Endothelial cell of coronary artery (primary cell): ENCODE data around the gene MSANTD1. TPM values are rescaled to one million over a fixed set of nuclear protein-coding genes. Genes with fewer than 3 reads are reported as not detected.

Source experiments
- total RNA-seq: library from RNA; depleted of rRNA; stranded (reverse); fragments of >200 nt; gene quantifications from 2 replicates; pipeline ENCODE4 v1.2.3, GENCODE V29; 2014

Gene MSANTD1
- total RNA-seq = 0.27 and 0.47 TPM in 2 replicates

DNA sequence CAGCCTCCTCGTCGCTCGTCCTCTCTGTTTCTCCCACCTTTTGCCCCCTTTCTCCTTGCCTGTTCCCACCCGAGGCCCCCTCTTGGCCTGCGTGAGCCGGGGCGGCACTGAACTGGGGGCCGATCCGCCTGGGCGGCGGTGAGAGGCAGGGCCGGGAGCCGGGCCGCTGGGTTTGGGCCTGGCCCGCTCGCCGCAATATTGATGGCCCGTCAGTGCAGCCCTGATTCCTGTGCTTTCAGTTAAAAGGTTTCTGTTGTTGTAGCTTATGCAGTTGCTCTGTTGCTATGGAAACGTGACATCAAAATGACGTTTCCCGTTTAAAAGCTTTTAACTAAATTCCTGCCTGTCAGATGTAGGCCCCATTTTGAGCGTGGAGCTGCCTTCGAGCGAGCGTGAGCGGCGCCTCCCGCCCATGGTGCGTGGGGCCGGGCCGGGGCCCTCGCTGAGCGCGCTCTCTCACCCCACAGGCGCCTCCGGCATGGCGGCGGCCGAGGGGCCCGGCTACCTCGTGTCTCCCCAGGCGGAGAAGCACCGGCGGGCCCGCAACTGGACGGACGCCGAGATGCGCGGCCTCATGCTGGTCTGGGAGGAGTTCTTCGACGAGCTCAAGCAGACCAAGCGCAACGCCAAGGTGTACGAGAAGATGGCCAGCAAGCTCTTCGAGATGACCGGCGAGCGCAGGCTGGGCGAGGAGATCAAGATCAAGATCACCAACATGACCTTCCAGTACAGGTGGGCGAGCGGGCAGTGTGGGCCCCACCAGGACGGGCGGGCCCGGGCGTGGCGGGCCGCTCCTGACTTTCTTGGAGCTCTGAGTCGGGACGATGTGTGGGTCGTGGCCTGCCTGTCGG, at the start of gene MSANTD1:
TSS of gene MSANTD1 (plus strand) at position 349 of the 851 bp plus-strand sequence. CDS start at position 413, 64 bp downstream.

DNA sequence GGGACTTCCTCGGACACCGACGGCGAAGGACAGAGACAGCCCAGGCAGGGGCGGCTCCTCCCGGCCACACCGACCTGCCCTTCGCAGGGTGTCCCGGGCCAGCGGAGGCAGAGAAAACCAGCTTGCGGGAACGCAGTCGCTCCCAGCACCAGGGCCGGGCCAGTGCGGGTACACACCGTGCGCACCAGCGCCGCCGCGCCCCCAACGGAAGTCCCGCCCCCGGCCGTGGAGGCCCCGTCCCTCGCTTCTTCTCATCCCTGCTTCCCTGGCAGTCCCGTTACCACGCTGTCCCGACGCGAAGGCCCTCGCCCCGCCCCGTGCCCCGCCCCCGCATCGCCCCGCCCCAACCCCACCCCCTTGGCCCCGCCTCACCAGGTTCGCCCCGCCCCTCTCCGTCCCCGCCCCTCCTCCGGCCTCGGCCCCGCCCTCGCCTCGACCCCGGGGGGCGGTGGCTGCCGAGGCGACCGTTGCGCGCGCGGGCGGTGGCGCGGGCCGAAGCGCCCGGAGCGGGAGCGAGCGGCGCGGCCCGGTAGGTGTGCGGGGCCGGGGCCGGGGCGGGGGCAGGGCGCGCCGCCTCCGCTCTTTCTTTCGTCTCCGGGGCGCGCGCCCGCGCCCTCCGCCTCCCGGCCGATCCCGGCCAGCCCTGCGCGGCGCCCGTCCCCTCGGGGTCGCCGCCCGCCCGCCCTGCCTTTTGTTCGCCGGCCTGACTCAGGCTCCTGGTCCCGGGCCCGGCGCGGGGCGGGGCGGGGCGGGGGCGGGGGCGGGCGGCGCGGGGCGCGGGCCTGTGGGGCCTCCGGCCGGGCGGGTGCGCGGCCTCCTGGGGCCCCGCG, 43.8 kb downstream of the MSANTD1 start, which contains the start of gene RGS12:
TSS of gene RGS12 (plus strand) at position 451 of the 830 bp plus-strand sequence. CDS start 23,150 bp downstream, outside the sequence.

Other genes starting within 250 kb of the MSANTD1 start
- not detected in 2 replicates for gene HTT-AS, start 174.6 kb upstream of the MSANTD1 start, total RNA-seq
- gene HTT, start 174.5 kb upstream of the MSANTD1 start, total RNA-seq = 25.5 and 33.3 TPM in 2 replicates
- 53.2 and 59.4 TPM in 2 replicates for gene RGS12, start 43.9 kb downstream of the MSANTD1 start, total RNA-seq
- gene HGFAC, start 192.8 kb downstream of the MSANTD1 start, total RNA-seq = 0.47 TPM in 1 of 2 replicates, not detected in the other
- gene DOK7, start 214.1 kb downstream of the MSANTD1 start, total RNA-seq = not detected in 2 replicates